PC-3 (cell line): ENCODE measurements around the gene PDE11A. TPM values are rescaled to one million over a fixed set of nuclear protein-coding genes. Genes with fewer than 3 reads are reported as not detected.

Experiments used
- ATAC-seq: fragments of 200-7000 bp; cut with Tn5 transposase; 2 replicates; pipeline ENCODE4 v1.9.1; 2020; ENCODE audit warnings: mild to moderate bottlenecking, moderate library complexity
- BruUV-seq: library from RNA; stranded (reverse); fragments of 400-500 nt; replicated peaks from 2 replicates; lab custom pipeline; 2021; lab: Mats Ljungman, UMichigan
- CTCF ChIA-PET: fragments of 300-600 bp; sonication (Branson Sonifier 250); formaldehyde crosslinking; loops from one replicate; lab custom pipeline; 2022; ENCODE audit warnings: antibody characterized with exemption; lab: Charles Lee
- POLR2A ChIA-PET: fragments of 300-600 bp; sonication (Branson Sonifier 250); formaldehyde crosslinking; loops from one replicate; lab custom pipeline; 2022; ENCODE audit warnings: antibody characterized with exemption; ENCODE audit not compliant: unreplicated experiment; lab: Charles Lee
- DNase-seq: peaks from one replicate; pipeline ENCODE4 v3.0.0-alpha.2; 2015
- H2AFZ ChIP-seq: fragments of 300-600 bp; sonication (generic); 2 replicates; pipeline ENCODE4 v1.6.0; 2016; ENCODE audit warnings: antibody characterized with exemption, low read length
- H3F3A ChIP-seq: fragments of 300-600 bp; sonication (generic); one replicate; pipeline ENCODE4 v1.6.0; 2017; ENCODE audit warnings: antibody characterized with exemption, low read length, control low read depth, mild to moderate bottlenecking; ENCODE audit not compliant: unreplicated experiment
- H3K27ac ChIP-seq: fragments of 300-600 bp; sonication (generic); 2 replicates; pipeline ENCODE4 v1.5.1; 2016; ENCODE audit warnings: mild to moderate bottlenecking, low read length
- H3K27me3 ChIP-seq: fragments of 300-600 bp; sonication (generic); 2 replicates; pipeline ENCODE4 v1.6.1; 2016; ENCODE audit warnings: low read length, mixed read lengths
- H3K36me3 ChIP-seq: fragments of 300-600 bp; sonication (generic); 2 replicates; pipeline ENCODE4 v1.6.1; 2016; ENCODE audit warnings: low read depth, mixed run types, low read length, mixed read lengths
- H3K4me1 ChIP-seq: fragments of 300-600 bp; sonication (generic); 2 replicates; pipeline ENCODE4 v1.5.1; 2016; ENCODE audit warnings: low read length; ENCODE audit not compliant: insufficient read depth
- H3K4me2 ChIP-seq: fragments of 300-600 bp; sonication (generic); 2 replicates; pipeline ENCODE4 v1.6.0; 2016; ENCODE audit warnings: low read length
- H3K4me3 ChIP-seq: fragments of 300-600 bp; sonication (generic); 2 replicates; pipeline ENCODE4 v1.5.1; 2016; ENCODE audit warnings: mild to moderate bottlenecking, low read length, mixed read lengths
- H3K79me2 ChIP-seq: fragments of 300-600 bp; sonication (generic); 2 replicates; pipeline ENCODE4 v1.6.1; 2017; ENCODE audit warnings: low read length, mixed read lengths
- H3K9ac ChIP-seq: fragments of 300-600 bp; sonication (generic); 2 replicates; pipeline ENCODE4 v1.6.0; 2016; ENCODE audit warnings: mild to moderate bottlenecking, low read length
- H3K9me2 ChIP-seq: fragments of 300-600 bp; sonication (generic); replicated peaks from 2 replicates; pipeline ENCODE4 v1.6.1; 2016; ENCODE audit warnings: mixed run types, low read length, mixed read lengths
- H3K9me3 ChIP-seq: fragments of 300-600 bp; sonication (generic); 2 replicates; pipeline ENCODE4 v1.6.1; 2016; ENCODE audit warnings: low read length, mixed read lengths
- H4K20me1 ChIP-seq: fragments of 300-600 bp; sonication (generic); 2 replicates; pipeline ENCODE4 v1.6.1; 2016; ENCODE audit warnings: low read length, mixed read lengths
- CTCF ChIP-seq: fragments of 300-600 bp; sonication (generic); conservative IDR thresholded peaks from 2 replicates; pipeline ENCODE4 v1.5.1; 2017; ENCODE audit warnings: antibody characterized with exemption, low read depth, mild to moderate bottlenecking, low read length
- EZH2 ChIP-seq: fragments of 300-600 bp; sonication (generic); IDR thresholded peaks from one replicate; pipeline ENCODE4 v1.6.1; 2017; ENCODE audit warnings: antibody characterized with exemption, mild to moderate bottlenecking, low read length; ENCODE audit not compliant: unreplicated experiment
- EZH2phosphoT487 ChIP-seq: fragments of 300-600 bp; sonication (generic); IDR thresholded peaks from 2 replicates; pipeline ENCODE4 v1.6.1; 2018; ENCODE audit warnings: mild to moderate bottlenecking, antibody characterized with exemption, low read length, borderline replicate concordance
- intact Hi-C: fragments of 100-400 bp; cut with micrococcal nuclease; formaldehyde crosslinking; loops from 2 replicates; pipeline ENCODE4 v1.9.0; 2023
- total RNA-seq: library from RNA; depleted of rRNA; stranded (reverse); fragments of >200 nt; gene quantifications from 2 replicates; pipeline ENCODE4 v1.2.3, GENCODE V29; 2014

Gene PDE11A
- total RNA-seq, 1 experiment from 2014 or later = 0.15 TPM

- intact Hi-C loops = loop anchor here (5.0 kb wide), 1 partner anchor 124 kb away; no protein-coding TSS in a partner anchor
- POLR2A ChIA-PET = no interaction called here
Measured at GRCh38 chr2:178106053-178106452, 33.5 kb upstream of the PDE11A start.

GRCh38 chr2:178105566-178105965 lies 33.0 kb upstream of the PDE11A start:
- no TSS peak for BruUV-seq
- no peaks in the 10 kb centered on the region for H3F3A ChIP-seq
- no peak overlapping the region for H3K27ac ChIP-seq
- H3K27me3 ChIP-seq = no peaks in the 10 kb centered on the region
- no peaks in the 10 kb centered on the region for H4K20me1 ChIP-seq
- intact Hi-C loops = loop anchor here (5.0 kb wide), 1 partner anchor 123 kb away; no protein-coding TSS in a partner anchor
- H3K9me3 ChIP-seq = no peaks in the 10 kb centered on the region
- DNase-seq (peak; percentile 58), ATAC-seq (0 out of 2 replicates have a peak, but pooled peaks have one; percentile 31)
- TF ChIP-seq EZH2 = no peak
- no peak for TF ChIP-seq EZH2phosphoT487
- TF ChIP-seq CTCF = no peak
- no peaks in the 10 kb centered on the region for H3K36me3 ChIP-seq
- no peaks in the 10 kb centered on the region for H3K9me2 ChIP-seq
- H3K4me2 ChIP-seq = peak overlapping the region; percentile 52
- peaks cover 11% of the 10 kb centered on the region for H3K4me1 ChIP-seq
- CTCF ChIA-PET = no interaction called here
- no peaks in the 10 kb centered on the region for H3K79me2 ChIP-seq
- POLR2A ChIA-PET = no interaction called here
- H3K4me3 ChIP-seq = no peak overlapping the region
- H3K9ac ChIP-seq = no peak overlapping the region
- no peak overlapping the region for H2AFZ ChIP-seq

More at GRCh38 chr2:178106053-178106452, 33.5 kb upstream of the PDE11A start:
- H3K9me2 ChIP-seq = no peaks in the 10 kb centered on the region
- DNase-seq = peak; percentile 31
- no peak overlapping the region for H3K9ac ChIP-seq
- H4K20me1 ChIP-seq = no peaks in the 10 kb centered on the region
- no TSS peak for BruUV-seq
- H3K27ac ChIP-seq = no peak overlapping the region
- TF ChIP-seq CTCF (no peak), EZH2phosphoT487 (no peak), EZH2 (no peak)
- no peaks in the 10 kb centered on the region for H3K27me3 ChIP-seq
- no peaks in the 10 kb centered on the region for H3K79me2 ChIP-seq
- no peak overlapping the region for H3K4me3 ChIP-seq
- H2AFZ ChIP-seq = no peak overlapping the region
- H3K36me3 ChIP-seq = no peaks in the 10 kb centered on the region
- H3K4me1 ChIP-seq = peaks cover 11% of the 10 kb centered on the region
- H3K4me2 ChIP-seq = peak overlapping the region; percentile 52
- CTCF ChIA-PET = no interaction called here
- no peaks in the 10 kb centered on the region for H3K9me3 ChIP-seq
- ATAC-seq = no peak
- no peaks in the 10 kb centered on the region for H3F3A ChIP-seq

- DNase-seq (peak; percentile 13), ATAC-seq (no peak)
- TF ChIP-seq EZH2phosphoT487 (no peak), EZH2 (no peak), CTCF (no peak)
- peaks cover 11% of the 10 kb centered on the region for H3K4me1 ChIP-seq
- H3K79me2 ChIP-seq = no peaks in the 10 kb centered on the region
- no peaks in the 10 kb centered on the region for H3F3A ChIP-seq
- H3K36me3 ChIP-seq = no peaks in the 10 kb centered on the region
- no peak overlapping the region for H3K9ac ChIP-seq
- intact Hi-C loops = loop anchor here (1.0 kb wide), 1 partner anchor 23 kb away; no protein-coding TSS in a partner anchor
- H2AFZ ChIP-seq = no peak overlapping the region
- no peak overlapping the region for H3K27ac ChIP-seq
- H3K27me3 ChIP-seq = no peaks in the 10 kb centered on the region
- H3K9me2 ChIP-seq = no peaks in the 10 kb centered on the region
- H3K9me3 ChIP-seq = no peaks in the 10 kb centered on the region
- no TSS peak for BruUV-seq
- no peaks in the 10 kb centered on the region for H4K20me1 ChIP-seq
- ChIA-PET CTCF (no interaction called here), POLR2A (no interaction called here)
- no peak overlapping the region for H3K4me2 ChIP-seq
- H3K4me3 ChIP-seq = no peak overlapping the region
Measured at GRCh38 chr2:178101321-178102079, 28.9 kb upstream of the PDE11A start.
